HL-60 (cell line): ENCODE data around the gene ADAM12.

Experiments
- DNase-seq, 2 experiments: peaks; one replicate each; pipeline ENCODE4 v3.0.0-alpha.2; 2010 to 2020; ENCODE audit warnings: low read depth in 1 of 2, low spot score in 1 of 2
- H3K27ac ChIP-seq: fragments of 250-450 bp; sonication (Bioruptor Pico); replicated peaks from 2 replicates; pipeline ENCODE4 v1.5.1; 2020; ENCODE audit warnings: mild to moderate bottlenecking, moderate library complexity
- H3K27me3 ChIP-seq: fragments of 250-450 bp; sonication (Bioruptor Pico); 2 replicates; pipeline ENCODE4 v1.5.1; 2021; ENCODE audit warnings: mild to moderate bottlenecking, moderate library complexity; ENCODE audit not compliant: insufficient read depth, poor library complexity, severe bottlenecking
- H3K4me3 ChIP-seq: replicated peaks from 2 replicates; pipeline ENCODE4 v1.5.1; 2011; ENCODE audit warnings: mild to moderate bottlenecking, control low read depth, low read length; ENCODE audit not compliant: insufficient read depth
- CTCF ChIP-seq: IDR thresholded peaks from one replicate; pipeline ENCODE4 v1.5.1; 2011; ENCODE audit warnings: low read length, control low read depth, inconsistent platforms; ENCODE audit not compliant: insufficient read depth
- GABPA ChIP-seq: IDR thresholded peaks from 2 replicates; pipeline ENCODE4 v1.6.1; 2012; ENCODE audit warnings: low read depth
- POLR2AphosphoS5 ChIP-seq: IDR thresholded peaks from 2 replicates; pipeline ENCODE4 v1.6.1; 2012; ENCODE audit warnings: low read depth
- REST ChIP-seq: IDR thresholded peaks from 2 replicates; pipeline ENCODE4 v1.6.1; 2012; ENCODE audit warnings: low read depth; ENCODE audit not compliant: insufficient replicate concordance
- SPI1 ChIP-seq: IDR thresholded peaks from 2 replicates; pipeline ENCODE4 v1.6.1; 2012; ENCODE audit warnings: low read depth, mild to moderate bottlenecking, borderline replicate concordance

The ADAM12 gene

GRCh38 chr10:126027692-126028091 is 360.6 kb downstream of the ADAM12 start:
- no peak overlapping the region for H3K27ac ChIP-seq

DNA sequence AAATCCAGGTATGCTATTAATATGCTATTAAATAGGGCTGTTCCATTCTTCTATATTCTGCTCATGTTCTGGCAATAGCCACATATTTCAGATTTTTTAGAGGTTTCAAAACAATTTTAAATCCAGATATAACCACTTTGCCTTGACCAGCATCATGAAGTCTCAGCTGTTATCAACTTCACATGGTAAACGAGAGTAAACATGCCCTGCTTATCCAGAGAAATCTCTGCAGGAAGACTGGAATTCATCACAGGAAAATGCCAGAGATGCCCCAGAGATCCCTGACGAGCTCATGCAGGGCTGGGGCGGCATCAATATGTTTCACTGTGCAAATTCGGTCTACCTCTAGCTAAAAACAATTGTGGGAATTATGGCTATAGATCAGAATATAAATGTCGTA is 365.4 kb downstream of the ADAM12 start:
- no peaks in the 10 kb centered on the region for H3K27me3 ChIP-seq
- no peak overlapping the region for H3K4me3 ChIP-seq
- no peak overlapping the region for H3K27ac ChIP-seq
- no peak for TF ChIP-seq GABPA
- TF ChIP-seq POLR2AphosphoS5, result no peak
- no peak for TF ChIP-seq SPI1
- no peak for TF ChIP-seq REST
- no peak for TF ChIP-seq CTCF
- DNase-seq, result no peak

More at GRCh38 chr10:126027692-126028091, 360.6 kb downstream of the ADAM12 start:
- Histone ChIP-seq H3K27me3 (no peaks in the 10 kb centered on the region), H3K4me3 (no peak overlapping the region)
- no peak for DNase-seq
- TF ChIP-seq POLR2AphosphoS5, result no peak
- TF ChIP-seq REST, result no peak
- no peak for TF ChIP-seq GABPA
- TF ChIP-seq CTCF, result no peak
- no peak for TF ChIP-seq SPI1

DNA sequence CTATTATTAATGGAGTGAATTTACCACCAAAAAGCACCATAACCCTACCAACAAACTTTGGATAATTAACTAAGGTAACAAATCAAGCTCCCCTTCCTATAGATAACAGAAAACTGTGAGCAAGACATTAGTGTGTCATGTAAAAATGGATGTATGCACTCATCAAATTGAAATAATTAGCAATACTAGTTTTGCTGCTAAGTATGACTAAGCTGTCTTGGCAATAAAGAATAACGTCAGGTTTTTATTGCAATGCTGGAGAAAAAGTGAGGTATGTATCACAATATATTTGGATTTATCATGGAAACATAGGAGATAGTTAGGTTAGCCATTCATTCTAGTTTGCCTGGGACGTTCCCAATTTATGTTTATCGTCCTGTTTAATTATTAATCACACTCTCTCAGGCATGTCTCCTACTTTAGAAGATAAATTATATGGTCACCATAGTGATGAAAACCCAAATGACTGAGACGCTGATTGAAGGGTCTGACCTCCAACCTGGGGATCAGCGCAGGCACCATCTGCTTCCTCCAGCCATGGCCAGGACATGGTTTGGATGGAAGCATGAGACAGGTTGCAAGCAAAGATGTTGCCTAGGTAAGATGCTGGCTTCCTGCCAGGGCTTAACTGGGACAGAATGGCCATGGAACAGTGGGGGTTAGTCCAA is 366.3 kb downstream of the ADAM12 start:
- no peak overlapping the region for H3K4me3 ChIP-seq
- H3K27ac ChIP-seq, result no peak overlapping the region
- no peak for TF ChIP-seq GABPA
- no peak for TF ChIP-seq POLR2AphosphoS5
- TF ChIP-seq CTCF, result no peak
- TF ChIP-seq SPI1, result no peak
- TF ChIP-seq REST, result no peak
- H3K27me3 ChIP-seq, result no peaks in the 10 kb centered on the region
- no peak for DNase-seq
